DLD1 (cell line): Measurements from ENCODE around the gene CBX5.
"Not testable (repeated sequence)": the region's sequence is repeated elsewhere in the genome, so short reads cannot be mapped to it uniquely, and the experiment has no call there.

ENCODE experiments used
- in situ Hi-C: cut with HindIII; loops from 2 replicates; pipeline ENCODE4 v1.10.0; 2017; ENCODE audit warnings: low sequenced_read_pairs

The CBX5 gene

GRCh38 chr12:54229624-54230212, 50.2 kb downstream of the CBX5 start:
- in situ Hi-C loops, result no loop called here

GRCh38 chr12:54228471-54228870, 51.5 kb downstream of the CBX5 start:
- in situ Hi-C loops, result no loop called here

- in situ Hi-C loops, result not testable (repeated sequence)
Observed at GRCh38 chr12:54227927-54228326, 52.0 kb downstream of the CBX5 start.

- in situ Hi-C loops, result no loop called here
Observed at GRCh38 chr12:54227376-54227775, 52.5 kb downstream of the CBX5 start.

- in situ Hi-C loops, result no loop called here
Observed at GRCh38 chr12:54225666-54226065, 54.3 kb downstream of the CBX5 start.

GRCh38 chr12:54222609-54223008, 57.3 kb downstream of the CBX5 start:
- in situ Hi-C loops, result loop anchor here (25.0 kb wide), 3 partner anchors 140 to 435 kb away; partner anchors contain the start of genes GPR84, HOXC8 and HOXC9

GRCh38 chr12:54221402-54221984, 58.4 kb downstream of the CBX5 start:
- in situ Hi-C loops, result loop anchor here (25.0 kb wide), 3 partner anchors 141 to 434 kb away; partner anchors contain the start of genes GPR84, HOXC8 and HOXC9

- in situ Hi-C loops, result loop anchor here (25.0 kb wide), 3 partner anchors 142 to 433 kb away; partner anchors contain the start of genes GPR84, HOXC8 and HOXC9
Observed at GRCh38 chr12:54220567-54220966, 59.4 kb downstream of the CBX5 start.

GRCh38 chr12:54220092-54220557, 59.8 kb downstream of the CBX5 start:
- in situ Hi-C loops, result loop anchor here (25.0 kb wide), 3 partner anchors 142 to 433 kb away; partner anchors contain the start of genes GPR84, HOXC8 and HOXC9

GRCh38 chr12:54217774-54218241, 62.1 kb downstream of the CBX5 start:
- in situ Hi-C loops, result loop anchor here (25.0 kb wide), 3 partner anchors 144 to 431 kb away; partner anchors contain the start of genes GPR84, HOXC8 and HOXC9

- in situ Hi-C loops, result loop anchor here (25.0 kb wide), 3 partner anchors 145 to 430 kb away; partner anchors contain the start of genes GPR84, HOXC8 and HOXC9
Observed at GRCh38 chr12:54216797-54217661, 62.9 kb downstream of the CBX5 start.

GRCh38 chr12:54215989-54216796, 63.7 kb downstream of the CBX5 start:
- in situ Hi-C loops, result loop anchor here (25.0 kb wide), 3 partner anchors 146 to 429 kb away; partner anchors contain the start of genes GPR84, HOXC8 and HOXC9

- in situ Hi-C loops, result loop anchor here (25.0 kb wide), 3 partner anchors 148 to 427 kb away; partner anchors contain the start of genes GPR84, HOXC8 and HOXC9
Observed at GRCh38 chr12:54214553-54215406, 65.1 kb downstream of the CBX5 start.

- in situ Hi-C loops, result loop anchor here (25.0 kb wide), 3 partner anchors 149 to 426 kb away; partner anchors contain the start of genes GPR84, HOXC8 and HOXC9
Observed at GRCh38 chr12:54213079-54213478, 66.8 kb downstream of the CBX5 start.

GRCh38 chr12:54211920-54212319, 68.0 kb downstream of the CBX5 start:
- in situ Hi-C loops, result loop anchor here (25.0 kb wide), 3 partner anchors 150 to 425 kb away; partner anchors contain the start of genes GPR84, HOXC8 and HOXC9

- in situ Hi-C loops, result loop anchor here (25.0 kb wide), 3 partner anchors 152 to 423 kb away; partner anchors contain the start of genes GPR84, HOXC8 and HOXC9
Observed at GRCh38 chr12:54210400-54210790, 69.5 kb downstream of the CBX5 start.

GRCh38 chr12:54208591-54208990, 71.3 kb downstream of the CBX5 start:
- in situ Hi-C loops, result loop anchor here (25.0 kb wide), 3 partner anchors 154 to 421 kb away; partner anchors contain the start of genes GPR84, HOXC8 and HOXC9

GRCh38 chr12:54207539-54208294, 72.2 kb downstream of the CBX5 start:
- in situ Hi-C loops, result loop anchor here (25.0 kb wide), 3 partner anchors 155 to 420 kb away; partner anchors contain the start of genes GPR84, HOXC8 and HOXC9
